ENCODE measurements around the gene BACE2.
"Not testable (repeated sequence)": the region's sequence is repeated elsewhere in the genome, so short reads cannot be mapped to it uniquely, and the experiment has no call there.

BACE2 gene

DNA sequence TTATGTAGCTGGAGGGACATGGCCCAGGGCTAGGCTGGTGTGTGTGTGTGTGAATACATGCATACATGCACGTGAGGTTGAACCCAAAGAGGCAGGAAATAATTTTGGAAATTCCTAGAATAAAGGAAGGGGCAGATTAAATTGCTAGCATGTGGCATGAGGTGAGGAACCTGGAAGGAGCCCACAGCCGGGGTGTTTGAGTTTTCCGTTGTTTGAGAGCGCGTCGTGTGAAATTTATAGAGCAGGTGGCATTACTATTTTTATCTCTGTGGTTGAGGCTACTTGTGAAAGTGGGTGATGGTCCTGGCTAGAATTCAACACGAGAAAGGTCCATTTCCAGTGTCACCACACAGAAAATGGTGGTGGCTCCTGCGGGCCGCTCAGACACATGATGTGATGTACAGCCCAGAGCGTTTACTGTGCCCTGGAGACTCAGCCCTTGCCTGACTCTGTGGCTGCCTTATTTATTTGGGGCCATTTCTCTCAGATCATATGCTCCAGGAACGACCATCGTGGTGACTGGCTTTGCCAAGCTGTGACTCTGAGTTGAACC is 48.0 kb downstream of the BACE2 start:
- DNase-seq (ENCODE audit: low spot score): no peak

GRCh38 chr21:41216486-41216885 is 48.5 kb downstream of the BACE2 start:
- no peak for DNase-seq (ENCODE audit: low spot score)

GRCh38 chr21:41217671-41218385 is 49.9 kb downstream of the BACE2 start:
- DNase-seq (ENCODE audit: low spot score): no peak

GRCh38 chr21:41219498-41220207 is 51.7 kb downstream of the BACE2 start:
- no peak for DNase-seq (ENCODE audit: low spot score)

DNA sequence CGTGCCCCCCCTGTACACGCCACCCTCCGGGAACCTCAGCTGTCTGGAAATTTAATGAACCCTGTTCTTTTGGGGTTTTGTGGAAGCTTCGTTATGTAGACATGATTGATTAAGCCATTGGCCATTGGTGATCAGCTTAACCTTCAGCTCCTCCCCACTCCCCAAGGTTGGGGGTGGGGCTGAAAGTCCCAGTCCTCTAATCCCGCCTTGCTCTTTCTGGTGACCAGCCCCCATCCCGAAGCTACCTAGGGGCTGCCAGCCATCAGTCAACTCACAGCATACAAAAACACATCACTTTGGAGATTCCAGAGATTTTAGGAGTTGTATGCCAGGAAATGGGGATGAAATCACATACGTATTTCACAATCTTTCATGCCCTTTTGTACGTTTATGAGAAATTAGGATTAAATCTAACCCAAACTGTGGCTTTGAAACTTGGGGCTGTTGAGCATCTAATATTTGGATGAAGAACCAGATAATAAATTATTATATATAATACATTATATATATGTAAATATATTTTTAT is 52.3 kb downstream of the BACE2 start:
- no peak for DNase-seq (ENCODE audit: low spot score)

DNA sequence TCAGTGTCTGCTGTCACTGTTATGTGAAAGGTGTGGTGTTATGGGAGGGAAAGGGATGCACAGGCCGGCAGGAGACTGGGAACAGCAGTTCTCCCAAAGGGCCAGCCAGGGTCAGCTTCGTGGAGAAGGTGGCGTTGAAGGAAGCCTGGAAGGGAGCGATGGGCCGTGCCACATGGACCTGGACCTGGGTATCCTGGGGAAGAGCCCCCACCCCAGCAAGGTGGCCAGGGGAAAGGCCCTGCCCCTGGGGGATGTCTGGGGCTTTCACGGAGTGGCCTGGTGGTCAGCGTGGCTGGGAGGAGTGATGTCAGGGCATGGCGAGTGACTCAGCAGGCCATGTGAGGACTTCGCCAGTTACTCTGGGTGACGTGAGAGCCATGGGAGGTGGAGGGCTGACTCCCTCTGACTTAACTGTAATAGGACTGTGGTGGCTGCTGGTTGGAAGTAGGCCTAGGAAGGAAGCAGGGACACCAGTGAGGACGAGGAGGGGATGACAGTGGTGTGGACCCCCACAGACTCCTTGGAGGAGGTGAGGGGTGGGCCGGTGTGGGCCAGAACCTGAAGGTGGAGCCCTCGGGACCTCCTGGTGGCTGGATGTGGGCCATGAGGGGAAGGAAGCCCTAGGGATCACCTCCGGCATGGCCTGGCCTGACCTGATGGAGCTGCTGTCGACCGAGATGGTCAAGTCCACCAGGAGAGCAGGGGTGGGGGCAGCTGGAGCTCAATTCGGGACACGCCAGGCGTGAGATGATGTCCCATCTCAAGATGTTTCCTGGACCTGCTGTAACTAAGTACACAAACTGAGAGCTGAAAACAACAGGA is 54.5 kb downstream of the BACE2 start:
- no peak for DNase-seq (ENCODE audit: low spot score)

DNA sequence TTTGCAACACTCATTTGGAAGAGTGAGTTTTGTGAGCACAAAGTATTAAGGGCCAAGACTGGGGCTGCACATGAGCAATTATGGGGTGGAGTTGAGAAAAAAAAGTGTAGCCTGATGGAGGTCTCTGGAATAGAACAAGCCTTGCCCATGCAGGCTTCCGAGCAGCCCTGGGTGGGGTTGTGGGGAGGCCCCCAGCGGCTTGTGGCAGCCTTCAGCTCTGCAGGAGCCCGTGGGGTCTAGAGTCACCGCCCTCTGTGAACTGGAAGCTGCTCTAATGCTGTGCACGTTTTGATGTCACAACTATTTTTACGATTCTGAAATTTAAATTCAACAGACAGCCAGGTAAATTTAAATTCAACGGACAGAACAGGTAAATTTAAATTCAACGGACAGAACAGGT is 58.9 kb downstream of the BACE2 start:
- no peak for DNase-seq (ENCODE audit: low spot score)

GRCh38 chr21:41227357-41228005 is 59.5 kb downstream of the BACE2 start:
- no peak for DNase-seq (ENCODE audit: low spot score)

- DNase-seq (ENCODE audit: low spot score): no peak
These were observed 60.0 kb downstream of the BACE2 start for GRCh38 chr21:41228006-41228370.

- DNase-seq (ENCODE audit: low spot score): no peak
These were observed 60.5 kb downstream of the BACE2 start for GRCh38 chr21:41228492-41228891.

DNA sequence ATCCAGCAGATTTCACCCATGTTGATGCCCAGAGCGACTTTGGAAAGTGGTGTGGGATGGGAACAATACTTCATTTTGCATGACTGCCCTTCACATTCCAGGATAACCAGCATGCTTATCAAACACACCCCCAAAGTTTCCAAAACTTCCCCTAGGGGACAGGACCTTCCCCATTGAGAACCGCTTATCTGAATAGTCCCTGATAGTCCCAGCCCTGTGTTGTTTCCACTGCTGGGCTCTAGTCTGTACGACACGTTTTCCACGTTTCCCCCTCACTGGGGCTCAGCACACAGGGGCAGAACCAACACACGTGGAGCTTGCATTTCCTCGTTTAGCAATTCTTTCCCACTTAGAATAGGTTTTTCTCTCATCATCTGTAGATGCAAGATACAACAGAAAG is 61.0 kb downstream of the BACE2 start:
- DNase-seq (ENCODE audit: low spot score): no peak

DNA sequence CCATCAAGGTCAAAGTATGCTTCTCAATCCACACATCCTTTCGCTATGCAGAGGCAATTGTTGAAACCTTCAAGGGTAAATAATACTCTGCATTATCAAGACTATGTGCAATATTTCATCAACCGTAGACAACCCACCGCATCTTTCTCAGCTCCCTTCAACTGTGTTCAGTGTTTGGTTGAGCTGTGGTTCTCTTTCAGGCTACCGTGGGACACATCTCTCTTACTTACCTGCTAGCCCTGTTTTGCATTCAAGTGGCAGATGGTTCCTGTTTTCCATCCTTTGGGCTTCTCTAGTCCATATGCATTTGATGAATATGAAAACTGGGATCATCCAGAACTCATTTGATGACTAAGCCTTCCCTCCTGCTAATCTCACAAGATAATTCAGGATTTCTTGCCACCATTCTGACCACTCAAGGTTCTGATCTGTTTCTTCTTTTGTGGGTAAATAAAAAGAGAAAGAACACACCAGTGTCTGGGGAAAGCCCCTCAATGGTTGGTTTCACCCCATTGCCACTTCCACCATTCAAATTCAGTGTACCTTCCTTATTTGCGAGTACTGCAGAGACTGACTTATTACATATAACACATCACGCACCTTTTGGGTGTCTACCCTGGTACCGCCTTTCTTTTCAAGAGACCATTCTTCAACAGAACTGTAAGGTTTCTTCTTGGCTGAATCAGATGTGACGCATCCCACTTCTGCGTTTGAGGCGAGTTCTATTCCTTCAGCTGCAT is 61.7 kb downstream of the BACE2 start:
- no peak for DNase-seq (ENCODE audit: low spot score)

DNA sequence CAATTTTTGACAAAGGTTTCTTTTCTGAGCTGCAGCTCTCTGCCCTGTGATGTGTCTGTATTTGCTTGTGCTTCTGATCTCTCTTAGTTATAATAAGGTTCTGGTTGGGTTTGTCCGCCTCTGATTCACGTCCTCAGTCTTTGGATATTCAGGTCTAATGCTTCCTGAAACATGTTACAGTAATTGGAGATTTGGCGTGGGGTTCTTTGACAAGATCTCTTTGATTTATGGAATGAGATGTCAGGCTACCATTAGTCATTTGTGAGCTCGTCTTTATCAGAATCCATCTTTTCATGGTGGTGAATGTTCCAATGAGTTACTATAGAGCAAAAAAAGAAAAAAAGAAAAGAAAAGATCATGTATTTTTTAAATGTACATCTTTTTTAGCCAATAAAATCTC is 62.5 kb downstream of the BACE2 start:
- DNase-seq (ENCODE audit: low spot score): no peak

DNA sequence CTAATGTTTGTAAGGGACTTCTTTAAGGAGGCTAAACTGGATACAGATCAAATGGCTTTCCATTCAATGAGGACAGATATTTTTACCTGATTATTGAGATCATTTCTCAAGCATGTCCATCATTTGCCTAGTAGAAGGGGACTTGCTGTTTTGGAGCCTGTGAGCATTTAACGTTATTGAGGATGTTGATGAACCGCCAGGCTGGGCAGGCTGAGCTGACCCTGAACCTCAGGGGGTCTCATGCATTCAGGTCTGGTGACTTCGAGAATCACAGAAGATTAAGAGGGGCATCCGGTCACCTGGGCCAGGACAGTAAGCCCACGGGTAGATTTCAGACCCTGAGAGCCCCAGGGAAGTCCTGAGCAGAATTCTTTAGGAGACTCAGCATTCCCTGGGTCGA is 63.1 kb downstream of the BACE2 start:
- DNase-seq (ENCODE audit: low spot score): no peak

DNA sequence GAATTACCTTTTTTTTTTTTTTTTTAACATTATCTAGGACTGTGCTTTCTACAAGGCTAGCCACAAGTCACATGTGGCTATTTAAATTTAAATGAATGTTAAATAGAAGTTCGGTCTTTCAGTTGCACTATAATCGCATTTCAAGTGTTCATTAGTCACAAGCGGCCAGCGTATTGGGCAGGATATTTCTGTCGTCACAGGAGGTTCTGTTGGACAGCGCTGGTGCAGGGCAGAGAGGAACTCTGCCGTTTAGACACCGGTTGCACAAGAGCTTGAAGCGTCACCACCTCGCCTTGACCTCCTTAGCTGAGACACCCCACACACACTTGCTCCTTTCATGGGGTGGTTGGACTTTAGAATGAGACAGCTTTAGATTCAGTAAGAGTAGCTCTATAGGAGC is 64.1 kb downstream of the BACE2 start:
- DNase-seq (ENCODE audit: low spot score): no peak

- DNase-seq (ENCODE audit: low spot score): no peak
These were observed 66.0 kb downstream of the BACE2 start for GRCh38 chr21:41233916-41234315.

DNA sequence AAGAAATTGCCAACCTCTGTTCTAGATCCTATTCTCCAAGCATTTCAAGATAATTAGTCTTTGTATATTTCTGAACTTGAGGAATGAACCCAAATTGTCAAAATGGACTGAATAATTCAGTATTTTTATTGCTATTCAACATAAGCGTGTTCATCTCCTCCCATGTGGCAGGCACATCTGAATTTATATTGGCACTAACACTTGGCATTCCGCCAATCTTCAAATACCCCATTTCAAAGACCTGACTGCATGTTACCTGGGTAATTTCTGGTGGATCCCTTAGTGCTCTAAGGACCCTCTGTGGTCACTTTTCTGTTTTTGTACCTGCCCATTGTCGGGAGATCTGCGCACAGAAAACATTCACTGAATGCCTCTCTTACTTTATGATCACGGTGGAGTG is 66.6 kb downstream of the BACE2 start:
- DNase-seq (ENCODE audit: low spot score): no peak

DNA sequence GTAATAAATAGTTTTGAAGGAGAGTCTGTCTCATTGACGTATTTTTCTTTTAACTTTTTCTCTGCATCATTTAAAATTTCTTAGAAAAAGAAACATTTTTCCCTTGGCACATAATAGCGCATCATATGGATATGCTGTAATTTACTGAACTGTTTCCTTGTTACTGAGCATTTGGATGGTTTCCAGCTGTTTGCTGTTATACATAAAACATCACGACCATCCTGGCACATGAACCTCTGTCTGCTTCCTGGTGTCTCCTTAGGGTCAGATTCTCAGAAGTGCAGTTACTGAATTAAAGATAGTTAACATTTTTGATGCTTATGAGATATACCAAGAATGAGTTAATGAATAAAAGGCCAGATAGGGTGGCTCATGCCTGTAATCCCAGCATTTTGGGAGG is 67.2 kb downstream of the BACE2 start:
- DNase-seq (ENCODE audit: low spot score): no peak

DNA sequence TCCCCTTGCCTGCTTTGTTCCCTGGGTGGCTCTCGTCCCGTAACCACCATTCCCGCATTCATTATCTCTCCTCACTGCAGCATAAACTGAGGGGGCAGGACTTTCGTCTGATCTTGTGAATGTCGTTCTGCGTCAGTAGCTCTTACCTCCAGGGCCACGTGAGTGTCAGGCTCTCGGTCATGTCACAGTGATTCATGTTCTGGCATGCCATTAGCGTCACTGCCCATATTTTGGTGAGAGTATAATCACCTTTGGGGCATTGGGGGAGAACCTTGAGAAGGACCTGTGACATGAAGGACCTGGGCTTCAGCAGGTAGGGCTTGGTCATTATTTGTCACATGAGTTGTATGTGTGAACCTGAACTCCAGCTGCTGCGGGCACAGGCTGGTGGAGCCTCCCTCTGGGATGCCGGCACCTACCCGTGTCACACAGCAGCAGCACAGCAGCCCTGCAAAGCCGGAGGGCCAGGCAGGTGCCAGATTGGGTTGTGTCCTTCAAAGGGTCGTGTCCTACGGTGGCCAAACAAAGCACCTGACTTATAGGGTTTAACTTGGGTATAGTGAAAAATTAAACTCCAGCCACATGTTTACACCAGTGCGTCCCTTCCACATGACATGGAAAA is 68.5 kb downstream of the BACE2 start:
- no peak for DNase-seq (ENCODE audit: low spot score)

- not testable (repeated sequence) for DNase-seq (ENCODE audit: low spot score)
These were observed 70.3 kb downstream of the BACE2 start for GRCh38 chr21:41238081-41238796.

Measured in CD4-positive, alpha-beta T cell treated with Interleukin-2 at 100 ng/mL for 4 hours (primary cell).